ENCODE data around the gene TIA1. TPM values are rescaled to one million over a fixed set of nuclear protein-coding genes. Genes with fewer than 3 reads are reported as not detected.

The TIA1 gene
- total and polyA plus RNA-seq, 2 experiments from 2014 or later, result 64.8 to 160 TPM

DNA sequence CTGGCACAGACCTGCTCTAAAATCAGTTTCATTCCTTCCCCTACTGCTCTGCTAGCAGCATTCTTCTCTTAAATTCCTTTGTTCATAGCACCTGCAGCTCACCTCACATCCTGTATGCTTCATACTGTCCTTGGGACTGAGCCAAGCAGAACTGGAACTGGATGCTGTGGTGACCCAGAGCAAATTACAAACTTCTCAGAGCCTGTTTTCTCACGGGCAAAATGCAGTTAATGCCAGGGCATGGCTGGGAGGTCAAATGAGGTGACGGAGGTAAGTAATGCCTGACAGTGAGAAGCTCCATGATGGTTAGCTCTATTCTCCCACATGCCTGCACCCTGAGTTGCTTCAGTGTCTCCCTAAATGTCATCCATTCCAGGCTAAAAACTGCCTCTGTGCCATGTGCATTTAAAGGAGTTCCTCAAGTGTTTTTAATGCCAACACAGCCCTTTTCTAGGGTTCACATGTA is 87.3 kb downstream of the TIA1 start:
- WGBS (ENCODE audit: low lambda C conversion rate, missing lambda C conversion rate), result 92% methylated on average over 2 of the region's 2 CpGs
- Histone ChIP-seq H3K4me1 (ENCODE audit: insufficient read depth) (no peaks in the 10 kb centered on the region), H3K27ac (no peak overlapping the region), H3K9me2 (replicated peaks; ENCODE audit: insufficient read depth) (no peaks in the 10 kb centered on the region), H3K4me2 (no peak overlapping the region), H3K36me3 (replicated peaks; ENCODE audit: insufficient read depth, low read depth) (no peaks in the 10 kb centered on the region), H3K27me3 (no peaks in the 10 kb centered on the region), H2AFZ (no peak overlapping the region), H3K9me3 (ENCODE audit: low read depth) (no peaks in the 10 kb centered on the region), H3K79me2 (no peaks in the 10 kb centered on the region), H3K4me3 (no peak overlapping the region), H4K20me1 (ENCODE audit: insufficient read depth, poor library complexity, severe bottlenecking) (no peaks in the 10 kb centered on the region)
- TF ChIP-seq, protein P1, sequence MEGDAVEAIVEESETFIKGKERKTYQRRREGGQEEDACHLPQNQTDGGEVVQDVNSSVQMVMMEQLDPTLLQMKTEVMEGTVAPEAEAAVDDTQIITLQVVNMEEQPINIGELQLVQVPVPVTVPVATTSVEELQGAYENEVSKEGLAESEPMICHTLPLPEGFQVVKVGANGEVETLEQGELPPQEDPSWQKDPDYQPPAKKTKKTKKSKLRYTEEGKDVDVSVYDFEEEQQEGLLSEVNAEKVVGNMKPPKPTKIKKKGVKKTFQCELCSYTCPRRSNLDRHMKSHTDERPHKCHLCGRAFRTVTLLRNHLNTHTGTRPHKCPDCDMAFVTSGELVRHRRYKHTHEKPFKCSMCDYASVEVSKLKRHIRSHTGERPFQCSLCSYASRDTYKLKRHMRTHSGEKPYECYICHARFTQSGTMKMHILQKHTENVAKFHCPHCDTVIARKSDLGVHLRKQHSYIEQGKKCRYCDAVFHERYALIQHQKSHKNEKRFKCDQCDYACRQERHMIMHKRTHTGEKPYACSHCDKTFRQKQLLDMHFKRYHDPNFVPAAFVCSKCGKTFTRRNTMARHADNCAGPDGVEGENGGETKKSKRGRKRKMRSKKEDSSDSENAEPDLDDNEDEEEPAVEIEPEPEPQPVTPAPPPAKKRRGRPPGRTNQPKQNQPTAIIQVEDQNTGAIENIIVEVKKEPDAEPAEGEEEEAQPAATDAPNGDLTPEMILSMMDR (IDR thresholded peaks at IDR 0.05; ENCODE audit: poor library complexity), result no peak
- no peak for DNase-seq (ENCODE audit: low spot score)

DNA sequence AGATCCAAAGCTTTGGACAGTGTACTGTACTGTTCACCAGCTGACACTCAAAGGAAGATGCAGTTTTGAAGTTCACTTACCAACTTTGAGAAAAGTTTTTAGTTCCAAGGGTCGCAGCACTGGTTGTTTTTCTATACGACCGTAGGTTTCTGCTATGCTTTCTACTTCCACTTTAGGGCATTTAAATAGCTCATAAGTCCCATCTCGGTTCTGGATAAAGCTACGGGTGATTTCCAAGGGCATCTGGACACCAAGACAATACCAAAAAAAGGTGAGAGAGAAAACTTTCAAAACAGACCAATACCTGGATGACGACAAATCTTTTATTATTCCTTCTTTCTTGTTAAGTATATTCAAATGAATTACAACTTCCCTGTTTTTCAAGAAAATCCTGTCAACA is 87.9 kb downstream of the TIA1 start:
- no peak overlapping the region for H3K27ac ChIP-seq
- no peak for DNase-seq (ENCODE audit: low spot score)
- WGBS (ENCODE audit: low lambda C conversion rate, missing lambda C conversion rate), result 93% methylated on average over 6 of the region's 6 CpGs

More for the DNA sequence above, 87.9 kb downstream of the TIA1 start:
- H3K4me1 ChIP-seq (ENCODE audit: insufficient read depth), result no peaks in the 10 kb centered on the region
- H3K36me3 ChIP-seq (replicated peaks; ENCODE audit: insufficient read depth, low read depth), result no peaks in the 10 kb centered on the region
- no peak overlapping the region for H3K4me3 ChIP-seq
- no peaks in the 10 kb centered on the region for H3K27me3 ChIP-seq
- no peaks in the 10 kb centered on the region for H3K9me3 ChIP-seq (ENCODE audit: low read depth)
- H3K79me2 ChIP-seq, result no peaks in the 10 kb centered on the region
- TF ChIP-seq EZH2 (IDR thresholded peaks at IDR 0.05; ENCODE audit: borderline replicate concordance) (no peak), EZH2phosphoT487 (IDR thresholded peaks at IDR 0.05; ENCODE audit: low read depth, severe bottlenecking, unreplicated experiment) (no peak)
- TF ChIP-seq, protein P1 (IDR thresholded peaks at IDR 0.05; ENCODE audit: poor library complexity), result no peak
- no peak overlapping the region for H2AFZ ChIP-seq
- H3K9me2 ChIP-seq (replicated peaks; ENCODE audit: insufficient read depth), result no peaks in the 10 kb centered on the region
- no peak overlapping the region for H3K4me2 ChIP-seq
- no peaks in the 10 kb centered on the region for H4K20me1 ChIP-seq (ENCODE audit: insufficient read depth, poor library complexity, severe bottlenecking)

MicroRNAs encoded within 50 kb of the gene (microRNA counts, 767-probe panel; counts per million panel counts)
- microRNA hsa-miR-1285-3p, result not detected

Small RNAs within 50 kb of the gene (microRNA-seq; reads per million reads assigned to microRNA genes)
- gene MIR1285-2, result not detected

Small RNAs within 50 kb of the gene (small RNA-seq; reads per million reads assigned to genes)
- not detected for gene AC016700.2
- not detected for gene MIR1285-2

Other genes with a start within 250 kb of the TIA1 start
- 88.5 and 97.1 TPM in 2 replicates for gene PCBP1, start 161.2 kb downstream of the TIA1 start, total RNA-seq
- gene PCBP1, start 161.2 kb downstream of the TIA1 start, polyA plus RNA-seq, result 180 and 183 TPM in 2 replicates
- gene C2orf42, start 57.6 kb downstream of the TIA1 start, total RNA-seq, result 16.3 and 22.0 TPM in 2 replicates
- 10.1 and 14.3 TPM in 2 replicates for gene C2orf42, start 57.6 kb downstream of the TIA1 start, polyA plus RNA-seq
- 77.7 and 81.6 TPM in 2 replicates for gene PCYOX1, start 9.5 kb upstream of the TIA1 start, total RNA-seq
- gene PCYOX1, start 9.5 kb upstream of the TIA1 start, polyA plus RNA-seq, result 51.0 and 69.0 TPM in 2 replicates
- 198 TPM in 2 replicates for gene SNRPG, start 45.1 kb upstream of the TIA1 start, total RNA-seq
- gene SNRPG, start 45.1 kb upstream of the TIA1 start, polyA plus RNA-seq, result 326 and 329 TPM in 2 replicates
- gene FAM136A, start 53.4 kb upstream of the TIA1 start, total RNA-seq, result 56.1 and 57.8 TPM in 2 replicates
- gene FAM136A, start 53.4 kb upstream of the TIA1 start, polyA plus RNA-seq, result 63.6 and 68.8 TPM in 2 replicates

Data from hepatocyte (in vitro differentiated cells).